Esophagus muscularis mucosa (tissue), 3 donors: ENCODE measurements around the gene CSRP1.

Source experiments
- EP300 ChIP-seq: sonication (generic); formaldehyde crosslinking; IDR thresholded peaks from one replicate; pipeline ENCODE4 v1.6.1; 2017; ENCODE audit warnings: antibody characterized with exemption
- POLR2AphosphoS5 ChIP-seq, 2 donors: sonication (generic); formaldehyde crosslinking; IDR thresholded peaks; one replicate each; pipeline ENCODE4 v1.6.1; 2017; ENCODE audit warnings: antibody characterized with exemption in 2 of 2

DNA sequence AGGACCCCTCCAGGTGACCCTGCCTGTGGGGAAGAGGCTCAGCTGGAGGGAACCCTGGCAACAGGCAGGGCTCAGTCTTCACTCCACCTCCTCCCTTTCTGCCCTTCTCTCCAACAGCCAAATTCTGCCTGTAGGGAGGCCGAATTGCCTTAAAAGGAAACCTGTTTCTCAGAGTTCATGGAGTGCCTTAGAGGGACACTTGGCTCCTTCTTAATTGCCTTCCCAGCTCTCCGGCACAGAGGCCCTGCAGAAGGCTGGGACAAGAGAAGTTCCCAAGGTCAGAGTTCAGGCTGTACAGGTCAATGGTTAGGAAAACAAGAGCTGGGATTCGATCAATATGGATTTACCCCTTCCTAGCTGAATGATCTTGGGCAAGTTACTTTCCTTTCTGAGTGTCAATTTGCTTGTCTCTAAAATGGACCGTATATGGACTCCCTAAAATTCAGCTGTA lies 6.2 kb downstream of the CSRP1 start:
- no peak for TF ChIP-seq EP300
- peak in 1 of 2 donors; percentile 36 for TF ChIP-seq POLR2AphosphoS5 (IDR thresholded peaks at IDR 0.05)
